ENCODE measurements around the gene THY1. TPM values are rescaled to one million over a fixed set of nuclear protein-coding genes. Genes with fewer than 3 reads are reported as not detected.
A peak's percentile ranks its signal among the peaks of the same experiment; 100 is the strongest.
"Not testable (repeated sequence)": the region's sequence is repeated elsewhere in the genome, so short reads cannot be mapped to it uniquely, and the experiment has no call there.

The THY1 gene
- total and polyA plus RNA-seq, 2 donors = 39.2 to 148 TPM

DNA sequence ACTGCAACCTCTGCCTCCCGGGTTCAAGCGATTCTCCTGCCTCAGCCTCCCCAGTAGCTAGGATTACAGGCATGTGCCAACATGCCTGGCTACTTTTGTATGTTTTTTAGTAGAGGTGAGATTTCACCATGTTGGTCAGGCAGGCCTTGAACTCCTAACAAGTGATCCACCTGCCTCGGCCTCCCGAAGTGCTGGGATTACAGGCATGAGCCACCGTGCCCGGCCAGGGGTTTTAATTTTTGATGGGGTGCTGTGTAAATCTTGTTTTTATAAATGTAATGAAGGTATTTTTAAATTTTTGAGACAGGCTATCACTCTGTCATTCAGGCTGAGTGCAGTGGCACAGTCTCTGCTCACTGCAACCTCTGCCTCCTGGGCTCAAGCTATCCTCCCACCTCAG lies 17.5 kb downstream of the THY1 start:
- not testable (repeated sequence) for H3K27ac ChIP-seq (ENCODE audit: low read depth)

DNA sequence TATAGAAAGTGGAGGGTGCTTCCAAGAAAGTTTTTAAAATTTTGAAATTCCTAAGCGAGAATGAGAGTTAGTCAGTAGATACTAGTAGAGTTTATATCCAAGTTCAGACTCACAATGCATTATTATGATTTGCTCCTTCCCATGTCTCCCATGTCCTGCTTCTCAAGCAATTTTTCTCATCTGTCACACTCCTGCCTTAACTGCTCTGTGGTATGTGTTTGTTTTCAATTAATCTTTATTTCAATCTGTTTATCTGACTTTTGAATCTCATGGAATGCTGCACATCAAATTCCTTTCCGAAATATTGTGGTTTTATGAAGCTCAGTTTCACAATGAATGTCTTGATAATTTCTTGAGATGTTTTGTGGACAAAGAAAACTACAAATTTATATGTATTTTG lies 18.1 kb downstream of the THY1 start:
- H3K27ac ChIP-seq (ENCODE audit: low read depth) = no peak overlapping the region
- no peaks in the 10 kb centered on the region for H3K4me1 ChIP-seq (ENCODE audit: insufficient read depth)
- 48% methylated on average over 2 of the region's 2 CpGs for WGBS
- no peaks in the 10 kb centered on the region for H3K36me3 ChIP-seq (ENCODE audit: insufficient read depth)
- DNase-seq (ENCODE audit: extremely low spot score) = no peak
- H3K4me3 ChIP-seq (ENCODE audit: low read depth, low read length) = no peak overlapping the region

More for the DNA sequence above, 17.5 kb downstream of the THY1 start:
- H3K4me3 ChIP-seq (ENCODE audit: low read depth, low read length); DNase-seq (ENCODE audit: extremely low spot score); H3K36me3 ChIP-seq (ENCODE audit: insufficient read depth); H3K4me1 ChIP-seq (ENCODE audit: insufficient read depth): not testable (repeated sequence)
- 95% methylated on average over 6 of the region's 6 CpGs for WGBS

DNA sequence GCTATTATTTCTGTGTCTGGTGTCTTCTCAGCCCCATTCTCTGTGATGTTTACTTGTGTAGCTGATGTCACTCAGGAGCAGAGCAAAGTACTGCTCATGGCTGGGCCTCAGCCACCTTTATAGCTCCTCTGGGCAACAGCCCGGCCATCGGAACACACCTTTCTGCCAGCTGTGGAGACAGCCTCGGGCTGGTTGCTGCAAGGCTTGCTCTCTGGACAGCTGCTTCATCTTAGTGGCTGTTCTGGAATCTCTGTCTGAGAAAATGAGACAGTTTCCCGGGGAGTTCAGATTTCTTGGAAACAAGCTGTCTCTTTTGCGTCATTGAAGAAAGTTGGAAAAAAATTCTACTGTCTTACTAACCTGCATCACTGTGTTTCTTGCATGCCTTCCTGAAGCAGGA lies 20.0 kb downstream of the THY1 start:
- Histone ChIP-seq H3K4me1 (ENCODE audit: insufficient read depth) (no peaks in the 10 kb centered on the region), H3K27ac (ENCODE audit: low read depth) (no peak overlapping the region), H3K36me3 (ENCODE audit: insufficient read depth) (no peaks in the 10 kb centered on the region), H3K4me3 (ENCODE audit: low read depth, low read length) (no peak overlapping the region)
- DNase-seq (ENCODE audit: extremely low spot score) = no peak
- 58% methylated on average over 5 of the region's 5 CpGs for WGBS

DNA sequence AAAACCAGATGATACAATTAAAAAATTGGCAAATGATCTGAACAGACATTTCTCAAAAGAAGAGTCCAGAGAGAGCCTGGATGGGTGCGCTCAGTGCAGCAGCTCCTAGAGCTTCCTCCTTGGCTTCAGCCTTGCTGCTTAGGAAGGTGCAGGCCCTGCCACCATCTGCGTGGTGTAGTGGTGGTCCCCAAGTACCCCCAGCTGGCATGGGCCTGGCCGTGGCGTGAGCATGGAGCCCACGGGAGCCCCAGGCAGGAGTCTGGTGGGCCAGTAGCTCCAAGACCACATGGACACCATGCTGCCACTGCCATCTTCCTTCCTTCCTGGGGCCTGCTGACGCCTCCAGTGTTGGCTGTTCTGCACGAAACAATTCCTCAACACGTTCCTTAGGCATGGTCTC lies 20.5 kb downstream of the THY1 start:
- H3K4me3 ChIP-seq (ENCODE audit: low read depth, low read length) = no peak overlapping the region

DNA sequence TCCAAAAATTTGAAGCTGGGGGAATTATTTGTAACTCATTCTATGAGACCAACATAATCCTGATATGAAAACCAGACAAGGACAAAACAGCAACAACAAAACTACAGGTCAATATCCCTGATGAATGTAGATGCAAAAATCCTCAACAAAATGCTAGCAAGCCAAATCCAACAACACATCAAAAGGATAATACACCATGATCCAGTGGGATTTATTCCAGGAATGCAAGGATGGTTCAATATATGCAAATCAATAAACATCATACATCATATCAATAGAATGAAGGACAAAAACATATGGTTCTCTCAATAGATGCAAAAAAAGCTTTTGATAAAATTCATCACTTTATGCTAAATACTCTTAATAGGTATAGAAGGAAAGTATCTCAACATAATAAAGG lies 22.1 kb downstream of the THY1 start:
- no peak for DNase-seq (ENCODE audit: extremely low spot score)

More for the DNA sequence above, 20.5 kb downstream of the THY1 start:
- DNase-seq (ENCODE audit: extremely low spot score) = no peak
- no peak overlapping the region for H3K27ac ChIP-seq (ENCODE audit: low read depth)
- H3K36me3 ChIP-seq (ENCODE audit: insufficient read depth) = no peaks in the 10 kb centered on the region
- WGBS = 91% methylated on average over 8 of the region's 8 CpGs
- H3K4me1 ChIP-seq (ENCODE audit: insufficient read depth) = no peaks in the 10 kb centered on the region

DNA sequence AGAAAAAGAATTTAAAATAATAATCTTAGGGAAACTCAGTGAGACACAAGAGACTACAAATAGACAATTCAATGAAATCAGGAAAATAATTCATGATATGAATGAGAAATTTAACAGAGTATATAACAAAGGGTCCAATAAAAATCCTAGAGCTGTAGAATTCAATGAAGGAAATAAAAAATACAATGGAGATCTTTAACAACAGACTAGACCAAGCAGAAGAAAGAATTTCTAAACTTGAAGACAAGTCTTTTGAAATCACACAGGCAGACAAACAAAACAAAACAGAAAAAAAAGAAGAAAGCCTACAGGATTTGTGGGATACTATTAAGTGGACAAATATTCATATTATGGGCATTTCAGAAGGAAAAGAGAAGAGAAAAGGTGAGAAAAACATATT lies 25.2 kb downstream of the THY1 start:
- H3K27ac ChIP-seq (ENCODE audit: low read depth) = no peak overlapping the region
- no peak overlapping the region for H3K4me3 ChIP-seq (ENCODE audit: low read depth, low read length)
- no peaks in the 10 kb centered on the region for H3K4me1 ChIP-seq (ENCODE audit: insufficient read depth)
- DNase-seq (ENCODE audit: extremely low spot score) = no peak
- H3K36me3 ChIP-seq (ENCODE audit: insufficient read depth) = no peaks in the 10 kb centered on the region

More for the DNA sequence above, 22.1 kb downstream of the THY1 start:
- H3K4me1 ChIP-seq (ENCODE audit: insufficient read depth) = no peaks in the 10 kb centered on the region
- H3K4me3 ChIP-seq (ENCODE audit: low read depth, low read length) = no peak overlapping the region
- H3K27ac ChIP-seq (ENCODE audit: low read depth) = no peak overlapping the region
- H3K36me3 ChIP-seq (ENCODE audit: insufficient read depth) = no peaks in the 10 kb centered on the region

DNA sequence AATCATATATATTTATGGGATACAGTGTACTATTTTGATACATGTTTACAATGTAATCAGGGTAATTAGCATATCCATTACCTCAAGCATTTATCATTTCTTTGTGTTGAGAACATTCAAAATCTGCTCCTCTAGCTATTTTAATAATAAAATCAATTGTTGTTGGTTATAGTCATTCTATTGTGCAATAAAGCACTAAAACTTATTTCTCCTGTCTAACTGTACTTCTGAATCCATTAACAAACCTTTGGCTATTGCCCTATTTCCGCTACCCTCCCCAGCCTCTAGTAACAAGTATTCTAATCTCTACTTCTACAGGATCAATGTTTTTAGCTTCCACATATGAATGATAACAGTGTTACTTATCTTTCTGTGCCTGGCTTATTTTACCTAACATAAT lies 26.1 kb downstream of the THY1 start:
- H3K27ac ChIP-seq (ENCODE audit: low read depth) = no peak overlapping the region
- H3K36me3 ChIP-seq (ENCODE audit: insufficient read depth) = no peaks in the 10 kb centered on the region
- no peak for DNase-seq (ENCODE audit: extremely low spot score)
- H3K4me1 ChIP-seq (ENCODE audit: insufficient read depth) = no peaks in the 10 kb centered on the region
- H3K4me3 ChIP-seq (ENCODE audit: low read depth, low read length) = no peak overlapping the region
- 97% methylated on average over 1 of the region's 1 CpG for WGBS

DNA sequence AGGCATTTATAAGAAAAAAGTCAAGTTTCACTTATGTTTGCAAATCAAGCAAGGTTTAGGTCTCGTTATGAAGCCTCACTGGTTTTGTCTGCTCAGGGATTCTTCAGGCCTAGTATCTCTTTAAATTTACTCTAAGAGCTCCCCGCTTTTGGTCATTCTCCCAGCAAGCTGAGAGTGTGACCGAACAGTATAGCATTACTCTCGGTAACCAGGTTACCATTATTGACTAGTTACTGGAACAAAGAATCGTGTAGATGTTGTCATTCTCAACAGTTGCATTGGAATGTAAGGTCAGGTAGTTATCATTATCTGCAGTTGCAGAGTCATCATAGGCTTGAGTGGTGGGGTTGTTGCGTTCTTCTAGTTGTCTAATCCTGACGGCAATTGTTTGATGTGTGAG lies 31.7 kb downstream of the THY1 start:
- H3K4me3 ChIP-seq (ENCODE audit: low read depth, low read length) = no peak overlapping the region
- no peak overlapping the region for H3K27ac ChIP-seq (ENCODE audit: low read depth)
- DNase-seq (ENCODE audit: extremely low spot score) = no peak
- H3K36me3 ChIP-seq (ENCODE audit: insufficient read depth) = no peaks in the 10 kb centered on the region
- no peaks in the 10 kb centered on the region for H3K4me1 ChIP-seq (ENCODE audit: insufficient read depth)
- WGBS = 87% methylated on average over 7 of the region's 7 CpGs

DNA sequence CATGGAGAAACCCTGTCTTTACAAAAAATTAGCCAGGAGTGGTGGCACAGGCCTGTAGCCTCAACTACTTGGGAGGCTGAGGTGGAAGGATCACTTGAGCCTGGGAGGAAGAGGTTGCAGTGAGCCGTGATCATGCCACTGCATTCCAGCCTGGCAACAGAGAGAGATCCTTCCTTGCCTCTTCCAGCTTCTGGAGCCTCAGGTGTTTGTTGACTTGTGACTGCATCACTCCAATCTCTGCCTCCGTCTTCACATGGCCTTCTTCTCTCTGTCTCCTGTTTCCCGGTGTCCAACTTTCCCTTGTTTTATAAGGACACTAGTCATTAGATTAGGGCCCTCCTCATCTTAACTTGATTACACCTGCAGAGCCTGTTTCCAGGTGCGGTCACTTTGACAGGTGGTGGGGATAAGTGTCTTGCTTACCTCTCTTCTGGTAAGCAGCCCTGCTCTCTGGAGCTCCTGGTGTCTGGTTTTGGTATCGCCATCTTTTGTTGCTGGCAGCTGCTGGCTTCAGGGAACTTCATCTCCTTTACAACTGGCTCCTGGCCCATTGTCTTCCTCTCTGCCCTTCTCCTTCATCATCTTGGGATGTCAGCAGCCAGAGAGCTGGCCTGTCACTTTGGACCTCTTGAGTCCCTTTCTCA lies 33.2 kb downstream of the THY1 start:
- no peak for DNase-seq (ENCODE audit: extremely low spot score)
- 77% methylated on average over 5 of the region's 5 CpGs for WGBS
- H3K4me3 ChIP-seq (ENCODE audit: low read depth, low read length) = no peak overlapping the region
- H3K36me3 ChIP-seq (ENCODE audit: insufficient read depth) = no peaks in the 10 kb centered on the region
- no peaks in the 10 kb centered on the region for H3K4me1 ChIP-seq (ENCODE audit: insufficient read depth)
- no peak overlapping the region for H3K27ac ChIP-seq (ENCODE audit: low read depth)

DNA sequence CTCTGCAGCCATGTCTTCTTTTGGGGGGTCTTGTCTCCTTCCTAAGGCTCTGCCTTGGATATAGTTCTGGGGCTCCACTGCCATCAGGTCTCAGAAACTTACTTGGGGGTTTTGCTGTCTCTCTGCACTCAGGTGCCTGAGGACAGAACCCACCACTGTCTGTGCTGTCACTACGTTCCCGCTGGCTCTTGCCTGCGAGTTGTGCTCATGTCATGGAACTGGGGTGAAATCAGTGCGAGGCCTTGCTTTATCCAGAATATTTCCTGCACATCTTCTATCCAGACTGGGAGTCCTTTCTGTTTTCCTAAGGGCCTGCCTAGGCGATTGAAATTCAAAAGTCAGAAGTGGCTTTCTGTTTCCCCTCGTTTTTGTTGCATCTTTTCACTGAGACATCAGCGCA lies 34.9 kb downstream of the THY1 start:
- Histone ChIP-seq H3K27ac (ENCODE audit: low read depth) (no peak overlapping the region), H3K4me3 (ENCODE audit: low read depth, low read length) (no peak overlapping the region), H3K36me3 (ENCODE audit: insufficient read depth) (no peaks in the 10 kb centered on the region), H3K4me1 (ENCODE audit: insufficient read depth) (no peaks in the 10 kb centered on the region)
- 88% methylated on average over 7 of the region's 7 CpGs for WGBS
- DNase-seq (ENCODE audit: extremely low spot score) = no peak

DNA sequence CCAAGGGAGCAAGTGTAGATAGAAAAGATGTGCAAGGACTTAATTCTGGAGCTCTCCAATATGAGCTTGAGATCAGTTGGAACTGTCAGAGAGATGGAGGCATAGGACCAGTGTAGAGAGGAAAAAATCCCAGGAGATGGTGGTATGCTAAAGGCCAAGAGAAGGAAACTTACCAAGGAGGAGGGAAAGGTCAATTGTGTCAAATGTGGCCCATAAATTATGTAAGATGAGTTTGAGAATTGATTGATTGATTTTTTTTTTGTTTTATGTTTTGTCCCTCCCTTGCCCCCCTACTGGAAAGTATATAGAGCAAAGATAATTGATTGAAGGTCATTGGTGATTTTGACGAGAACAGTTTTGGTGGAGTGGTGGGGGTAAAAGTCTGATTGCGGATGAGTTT lies 38.6 kb downstream of the THY1 start:
- WGBS = 91% methylated on average over 2 of the region's 2 CpGs
- Histone ChIP-seq H3K27ac (ENCODE audit: low read depth) (no peak overlapping the region), H3K36me3 (ENCODE audit: insufficient read depth) (no peaks in the 10 kb centered on the region), H3K4me1 (ENCODE audit: insufficient read depth) (no peaks in the 10 kb centered on the region), H3K4me3 (ENCODE audit: low read depth, low read length) (no peak overlapping the region)
- DNase-seq (ENCODE audit: extremely low spot score) = no peak

DNA sequence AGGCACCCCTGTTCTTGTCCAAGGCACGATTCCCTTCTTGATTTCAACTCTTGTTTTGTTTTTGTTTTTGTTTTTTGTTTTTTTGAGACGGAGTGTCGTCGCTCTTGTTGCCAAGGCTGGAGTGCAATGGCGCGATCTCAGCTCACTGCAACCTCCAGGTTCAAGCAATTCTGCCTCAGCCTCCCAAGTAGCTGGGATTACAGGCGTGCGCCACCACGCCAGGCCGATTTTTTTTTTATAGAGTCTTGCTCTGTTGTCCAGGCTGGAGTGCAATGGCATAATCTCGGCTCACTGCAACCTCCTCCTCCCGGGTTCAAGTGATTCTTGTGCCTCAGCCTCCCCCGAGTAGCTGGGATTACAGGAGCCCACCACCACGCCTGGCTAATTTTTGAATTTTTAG lies 40.5 kb downstream of the THY1 start:
- WGBS = 88% methylated on average over 14 of the region's 14 CpGs
- not testable (repeated sequence) for DNase-seq (ENCODE audit: extremely low spot score); H3K27ac ChIP-seq (ENCODE audit: low read depth)

DNA sequence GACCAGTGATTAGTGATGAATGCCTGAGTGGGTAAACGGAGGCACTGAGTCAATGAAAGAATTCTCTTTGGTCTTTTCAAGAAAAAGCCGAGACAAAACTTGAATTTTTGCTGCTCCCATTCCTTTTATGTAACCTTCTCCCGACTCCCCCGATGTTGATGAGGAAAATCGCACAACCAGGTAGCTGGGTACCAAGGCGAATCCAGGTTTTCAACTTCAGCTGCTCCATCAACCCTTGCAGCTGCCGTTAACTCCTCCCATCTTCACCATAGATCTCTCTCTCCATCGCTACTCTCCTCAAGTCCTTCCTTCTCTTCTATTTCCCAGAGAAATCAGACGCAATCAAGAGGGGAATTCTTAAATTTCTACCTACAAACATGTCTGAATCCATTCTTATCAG lies 40.9 kb downstream of the THY1 start:
- Histone ChIP-seq H3K36me3 (ENCODE audit: insufficient read depth) (no peaks in the 10 kb centered on the region), H3K4me1 (ENCODE audit: insufficient read depth) (no peaks in the 10 kb centered on the region), H3K4me3 (ENCODE audit: low read depth, low read length) (peak overlapping the region; percentile 15), H3K27ac (ENCODE audit: low read depth) (no peak overlapping the region)
- no peak for DNase-seq (ENCODE audit: extremely low spot score)
- 6% methylated on average over 9 of the region's 9 CpGs for WGBS

More for the DNA sequence above, 40.5 kb downstream of the THY1 start:
- not testable (repeated sequence) for H3K36me3 ChIP-seq (ENCODE audit: insufficient read depth); H3K4me3 ChIP-seq (ENCODE audit: low read depth, low read length); H3K4me1 ChIP-seq (ENCODE audit: insufficient read depth)

DNA sequence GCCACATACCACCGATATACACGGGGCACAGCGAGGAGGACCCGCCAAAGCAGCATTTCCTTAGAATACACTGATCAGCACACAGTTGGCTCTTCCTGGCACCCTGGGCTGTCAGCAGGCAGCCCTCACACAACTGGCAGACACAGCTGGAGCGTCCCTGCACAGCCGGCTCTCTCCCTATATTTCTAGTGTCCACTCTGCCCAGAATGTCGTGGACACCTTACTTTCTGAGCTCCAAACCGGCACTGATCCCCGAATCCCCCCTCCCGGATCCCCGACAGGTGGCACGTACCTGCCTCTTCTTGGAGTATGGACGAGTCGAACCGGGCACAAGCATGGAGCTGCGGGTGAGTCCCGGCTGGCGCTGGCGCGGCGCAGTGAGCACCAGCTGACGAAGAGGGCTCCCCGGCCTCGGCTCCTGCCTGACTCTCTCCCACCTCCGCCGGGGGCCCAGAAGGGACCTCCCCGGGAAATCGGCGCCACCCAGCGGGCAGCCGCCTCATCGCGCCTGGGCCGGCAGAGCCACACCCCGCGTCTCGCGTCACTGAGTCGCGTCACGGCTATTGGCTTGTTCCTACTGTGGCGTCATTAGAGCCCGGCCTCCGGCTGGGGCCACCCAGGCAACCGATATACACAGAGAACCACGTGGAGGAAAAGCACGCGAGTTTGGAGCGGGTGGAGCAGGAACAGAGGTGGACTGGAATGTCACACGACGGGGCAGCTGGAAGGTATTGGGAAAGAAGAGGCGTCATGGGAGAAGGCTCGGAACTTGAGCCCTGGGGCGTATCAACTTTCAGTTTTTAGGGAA lies 41.6 kb downstream of the THY1 start, which contains the start of gene USP2:
USP2 (minus strand) TSS at position 510 of the 808 bp plus-strand sequence. CDS start 8,210 bp downstream, outside the sequence.
- peak; percentile 94 for DNase-seq (ENCODE audit: extremely low spot score)
- peak within 1 kb of the TSS; percentile 43 for H3K4me3 ChIP-seq (ENCODE audit: low read depth, low read length)
- under 1% methylated on average over 54 of the region's 54 CpGs for WGBS
- H3K27ac ChIP-seq (ENCODE audit: low read depth) = peak within 1 kb of the TSS; percentile 49
- no peaks in the 10 kb centered on the region for H3K4me1 ChIP-seq (ENCODE audit: insufficient read depth)
- H3K36me3 ChIP-seq (ENCODE audit: insufficient read depth) = no peaks in the 10 kb centered on the region
